NB4 (cell line): ENCODE data around the gene AMBRA1.

Experiments used
- CTCF ChIP-seq: IDR thresholded peaks from one replicate; pipeline ENCODE4 v1.5.1; 2012; ENCODE audit warnings: low read depth, low read length
- MYC ChIP-seq: IDR thresholded peaks from 2 replicates; pipeline ENCODE4 v1.6.1; 2011; ENCODE audit warnings: low read depth, low read length
- POLR2A ChIP-seq: IDR thresholded peaks from 2 replicates; pipeline ENCODE4 v1.6.1; 2011; ENCODE audit warnings: mild to moderate bottlenecking; ENCODE audit not compliant: insufficient read length; ENCODE audit errors: extremely low read depth

GRCh38 chr11:46457659-46458424 is 136.0 kb downstream of the AMBRA1 start:
- TF ChIP-seq POLR2A, result no peak
- no peak for TF ChIP-seq CTCF
- no peak for TF ChIP-seq MYC
